ENCODE measurements around the gene FAM78B. TPM values are rescaled to one million over a fixed set of nuclear protein-coding genes. Genes with fewer than 3 reads are reported as not detected.

FAM78B gene
- total RNA-seq, 1 donor from 2014 or later: 2.0 TPM

DNA sequence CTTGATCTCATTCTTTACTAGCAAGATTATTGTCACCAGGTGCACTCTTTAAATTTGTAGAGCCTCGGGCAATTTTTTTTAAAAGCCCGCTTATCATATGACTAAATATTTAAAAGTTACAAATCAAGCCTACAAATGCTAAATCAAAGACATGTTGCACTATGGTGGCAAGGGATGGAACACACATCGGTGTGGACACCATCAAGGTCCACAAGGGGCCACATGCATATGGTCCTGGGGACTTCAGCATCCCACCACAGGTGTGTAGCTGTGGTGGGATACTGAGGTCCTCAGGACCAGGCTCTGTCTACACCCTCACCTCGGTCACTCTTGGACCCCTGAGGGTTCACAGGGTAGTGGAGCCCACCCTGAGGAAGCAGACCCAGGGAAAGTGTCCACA, 45.8 kb downstream of the FAM78B start:
- ATAC-seq: no peak
- DNase-seq (ENCODE audit: low spot score): no peak

DNA sequence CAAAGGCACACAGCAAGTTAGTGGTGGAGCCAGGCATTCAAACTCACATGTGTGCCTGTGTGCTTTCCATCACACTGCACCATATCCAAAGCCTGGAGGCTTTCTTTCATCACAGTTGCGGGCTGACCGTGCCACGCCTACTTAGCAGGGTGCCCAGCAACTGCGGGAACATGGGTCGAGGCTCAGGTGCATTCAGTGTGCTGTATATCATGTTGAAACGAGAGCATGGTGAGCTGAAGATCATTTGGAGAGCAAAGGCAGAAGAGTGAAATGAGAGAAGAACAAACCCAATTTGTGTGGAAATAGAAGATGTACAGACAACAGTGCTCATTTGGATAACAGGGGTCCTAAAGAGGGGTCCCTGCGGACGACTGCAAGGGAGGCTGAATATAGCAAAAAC, 46.5 kb downstream of the FAM78B start:
- ATAC-seq (no peak), DNase-seq (ENCODE audit: low spot score) (no peak)

DNA sequence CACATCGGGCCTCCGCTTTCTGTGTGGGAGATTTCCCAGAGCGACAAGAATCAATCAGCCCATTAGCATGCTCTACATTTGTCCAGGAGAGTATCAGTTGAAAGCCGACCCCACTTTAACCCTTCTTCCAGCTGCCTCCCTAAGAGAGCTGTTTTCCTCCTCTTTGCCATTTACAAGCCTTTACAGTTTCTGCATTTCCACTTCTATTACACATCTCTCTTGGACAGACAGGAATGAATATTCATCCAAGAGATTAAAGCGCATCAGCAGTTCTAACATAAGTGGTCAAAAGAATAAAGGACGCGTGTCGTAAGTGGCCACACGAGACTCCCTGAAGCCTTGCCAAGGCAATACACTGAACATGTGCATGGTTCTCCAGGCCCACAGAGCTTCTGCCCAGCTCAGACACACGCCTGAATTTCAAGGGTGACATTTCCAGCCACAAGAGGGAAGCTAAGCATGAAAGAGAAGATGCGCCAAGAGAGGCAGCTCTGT, 47.3 kb downstream of the FAM78B start:
- DNase-seq (ENCODE audit: low spot score) (no peak), ATAC-seq (no peak)

DNA sequence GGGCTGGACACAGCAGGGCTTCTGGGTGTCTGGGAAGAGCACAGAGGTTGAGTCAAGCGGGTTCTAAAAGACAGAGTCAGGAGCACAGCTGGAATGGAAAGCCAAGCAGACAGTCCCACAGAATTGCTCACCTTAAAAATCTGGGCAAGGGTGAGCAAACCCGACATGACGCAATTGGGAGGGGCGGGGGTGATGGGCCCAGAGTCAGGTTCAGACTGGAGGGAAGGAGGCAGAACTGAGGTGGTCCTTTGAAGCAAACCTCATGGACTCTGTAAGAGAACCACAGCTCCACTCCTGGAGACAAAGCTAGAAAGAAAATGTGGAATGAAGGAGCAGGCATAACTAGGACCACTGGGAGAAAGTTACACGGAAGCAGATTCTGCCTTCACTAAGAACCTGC, 49.0 kb downstream of the FAM78B start:
- DNase-seq (ENCODE audit: low spot score) (no peak), ATAC-seq (no peak)

DNA sequence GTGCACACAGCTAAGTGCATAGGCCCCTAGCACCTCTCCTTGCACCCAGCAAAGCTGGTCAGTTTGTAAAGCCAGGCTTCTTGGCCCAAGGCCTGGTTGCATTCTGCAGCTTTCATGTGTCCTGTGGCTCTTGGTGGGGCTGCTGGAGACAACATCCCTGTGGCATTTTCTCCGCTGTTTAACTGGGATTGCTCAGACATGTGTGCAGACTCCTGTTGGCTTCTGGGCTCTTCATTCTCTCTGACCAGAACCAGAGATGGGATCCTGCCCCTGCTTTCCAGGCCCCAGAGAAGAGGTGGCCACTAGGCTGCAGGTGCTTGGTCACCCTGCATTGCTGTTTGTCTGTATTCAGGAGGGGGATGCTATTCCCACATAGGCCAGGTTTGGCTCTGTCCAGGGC, 50.8 kb downstream of the FAM78B start:
- ATAC-seq: no peak

DNA sequence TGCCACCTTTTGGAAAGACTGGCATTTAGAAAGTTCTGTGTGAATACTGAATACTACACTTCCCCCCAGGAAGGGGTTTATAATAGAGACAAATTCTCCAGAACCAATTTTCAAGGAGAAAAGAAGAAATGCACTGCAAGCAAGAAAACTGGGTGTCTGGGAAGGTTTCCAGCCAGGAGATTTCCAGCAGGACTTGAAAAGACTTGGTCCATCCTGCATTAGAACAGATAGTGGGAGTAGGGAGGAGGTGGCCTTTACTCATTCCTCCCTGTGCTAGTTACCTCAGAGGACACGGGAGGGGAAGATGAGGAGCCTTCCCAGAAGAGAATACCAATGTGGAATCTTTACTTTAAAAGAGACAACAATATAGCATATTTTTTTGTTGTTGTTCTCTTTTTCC, 52.4 kb downstream of the FAM78B start:
- DNase-seq (ENCODE audit: low spot score) (no peak), ATAC-seq (no peak)

More for the DNA sequence above, 50.8 kb downstream of the FAM78B start:
- DNase-seq (ENCODE audit: low spot score): no peak

DNA sequence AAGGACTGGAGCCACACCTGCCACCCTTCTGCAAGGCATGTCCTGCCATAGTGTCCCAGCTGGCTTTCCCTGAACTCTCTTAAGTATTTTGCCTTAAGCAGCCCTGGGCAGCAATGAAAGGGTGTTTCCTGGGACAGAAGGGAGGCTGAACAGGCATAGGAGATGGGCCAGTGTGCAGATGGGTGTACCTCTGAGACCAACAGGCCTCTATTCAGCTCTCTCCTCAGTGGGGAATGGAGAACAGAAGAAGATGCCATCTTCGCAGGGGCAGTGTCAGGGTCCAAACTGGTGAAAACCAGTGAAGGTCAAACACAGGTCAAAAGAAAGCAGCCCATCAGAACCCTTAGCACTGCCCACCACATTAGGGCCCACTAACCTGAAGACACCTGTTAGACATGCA, 53.2 kb downstream of the FAM78B start:
- ATAC-seq (no peak), DNase-seq (ENCODE audit: low spot score) (no peak)

DNA sequence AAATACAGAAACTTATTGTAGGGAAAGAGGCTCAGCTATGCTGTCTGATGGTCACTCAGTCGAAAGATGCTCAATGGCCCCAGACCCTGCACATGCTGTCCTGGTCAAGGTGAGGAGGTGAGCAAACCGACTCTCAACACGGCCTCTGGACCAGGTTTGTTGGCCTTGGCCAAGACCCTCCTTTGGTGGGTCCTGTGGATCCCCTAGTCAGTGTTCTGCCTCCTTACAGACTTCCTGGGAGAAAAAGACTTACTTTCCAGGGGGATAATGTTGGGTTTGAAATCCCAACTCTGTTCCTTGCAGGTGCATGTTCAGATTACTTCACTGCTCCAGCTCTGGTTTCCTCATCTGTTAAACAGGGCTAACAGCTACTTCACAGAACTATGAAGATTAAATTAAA, 53.8 kb downstream of the FAM78B start:
- ATAC-seq (no peak), DNase-seq (ENCODE audit: low spot score) (no peak)

DNA sequence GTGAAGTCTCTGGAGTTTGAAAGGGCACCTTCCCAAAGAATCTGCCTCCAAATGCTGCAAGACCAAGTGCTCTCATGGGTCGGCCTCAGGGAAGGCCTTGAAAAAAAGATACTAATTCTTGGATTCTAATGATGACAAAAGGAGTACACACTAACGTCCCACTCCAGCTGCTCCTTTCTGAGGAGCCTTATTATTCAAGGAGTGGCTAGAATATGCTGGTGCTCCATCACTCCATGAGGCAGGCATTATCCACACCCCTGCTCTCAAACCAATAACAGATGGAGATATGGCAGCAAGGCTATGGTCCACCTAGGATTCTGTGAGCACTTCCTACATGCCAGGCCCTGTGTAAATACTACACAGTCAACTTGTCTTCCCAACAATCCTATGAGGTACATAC, 54.4 kb downstream of the FAM78B start:
- DNase-seq (ENCODE audit: low spot score): no peak
- no peak for ATAC-seq

DNA sequence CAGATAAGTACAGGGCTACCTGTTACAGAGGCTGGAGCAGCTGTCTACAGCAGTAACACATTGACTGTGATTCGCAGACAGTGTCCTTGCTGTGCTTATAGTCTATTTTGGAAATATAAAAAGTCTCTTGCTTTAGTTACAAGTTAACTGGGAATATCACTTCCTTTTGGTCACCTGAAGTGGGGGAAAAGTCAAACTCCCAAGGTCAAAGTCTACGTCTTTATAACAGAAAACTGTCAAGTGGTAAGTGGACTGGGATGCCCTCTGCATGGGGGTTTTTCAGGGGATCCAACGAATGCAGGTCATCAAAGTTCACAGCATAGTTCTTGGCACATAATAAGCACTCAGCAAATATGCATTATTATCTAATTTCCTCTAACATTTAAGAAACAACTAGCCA, 55.4 kb downstream of the FAM78B start:
- DNase-seq (ENCODE audit: low spot score) (no peak), ATAC-seq (peak; percentile 53)

DNA sequence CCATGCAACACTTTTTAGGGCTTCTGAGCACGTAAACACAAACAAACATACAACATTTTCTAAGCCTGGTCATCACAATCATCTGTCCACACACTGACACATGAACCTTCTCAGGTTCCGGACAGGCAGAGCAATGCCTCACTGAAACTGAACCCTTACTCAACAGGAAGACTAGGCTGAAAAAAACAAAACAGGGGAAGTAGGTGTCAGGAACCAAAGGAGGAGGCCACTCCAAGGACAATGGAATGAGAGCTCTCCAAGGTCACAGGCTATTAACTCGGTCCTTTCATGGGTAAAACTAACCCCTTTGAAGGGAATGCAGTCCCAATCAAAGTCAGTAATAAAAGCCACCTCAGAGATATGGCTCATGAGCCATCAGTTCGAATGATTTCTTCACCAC, 76.6 kb downstream of the FAM78B start:
- DNase-seq (ENCODE audit: low spot score) (no peak), ATAC-seq (no peak)

DNA sequence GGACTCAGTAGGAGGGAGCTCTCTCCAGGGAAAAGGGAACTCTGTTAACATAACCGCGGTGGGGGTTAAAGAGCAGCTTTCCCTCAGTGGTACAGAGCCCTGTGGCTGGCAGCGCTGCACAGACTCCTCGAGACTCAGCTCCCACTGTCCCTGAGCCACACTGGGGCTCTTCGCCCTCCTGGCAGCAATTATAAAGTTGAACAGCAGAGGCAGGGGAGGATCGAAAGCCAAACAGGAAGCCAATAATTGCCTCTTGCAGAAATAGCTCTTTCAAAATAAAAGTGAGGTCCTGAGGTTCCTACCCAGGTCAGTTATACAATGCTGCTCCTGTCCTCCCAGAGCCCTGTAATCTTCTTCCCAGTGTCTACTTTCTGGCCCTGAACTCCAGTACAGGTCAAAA, 77.0 kb downstream of the FAM78B start:
- ATAC-seq (peak; percentile 20), DNase-seq (ENCODE audit: low spot score) (no peak)

DNA sequence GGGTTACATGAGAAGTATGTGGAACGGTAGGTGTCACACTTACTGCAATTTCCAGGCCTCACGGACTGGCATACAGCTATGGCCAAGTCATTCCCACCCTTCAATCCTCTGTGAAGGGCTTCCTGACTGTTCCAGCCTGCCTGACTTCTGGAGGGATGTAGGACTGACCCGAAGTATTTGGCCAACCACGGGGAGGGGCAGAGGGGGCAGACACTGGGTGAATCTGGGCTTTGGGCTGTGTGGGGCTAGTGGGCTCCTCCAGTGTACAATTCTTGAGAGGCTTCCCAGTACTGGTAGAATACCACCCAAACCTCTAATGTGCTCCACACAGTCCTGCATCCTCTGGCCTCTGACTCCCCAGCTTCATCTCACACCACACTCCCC, 78.2 kb downstream of the FAM78B start:
- ATAC-seq: no peak
- DNase-seq (ENCODE audit: low spot score): no peak

DNA sequence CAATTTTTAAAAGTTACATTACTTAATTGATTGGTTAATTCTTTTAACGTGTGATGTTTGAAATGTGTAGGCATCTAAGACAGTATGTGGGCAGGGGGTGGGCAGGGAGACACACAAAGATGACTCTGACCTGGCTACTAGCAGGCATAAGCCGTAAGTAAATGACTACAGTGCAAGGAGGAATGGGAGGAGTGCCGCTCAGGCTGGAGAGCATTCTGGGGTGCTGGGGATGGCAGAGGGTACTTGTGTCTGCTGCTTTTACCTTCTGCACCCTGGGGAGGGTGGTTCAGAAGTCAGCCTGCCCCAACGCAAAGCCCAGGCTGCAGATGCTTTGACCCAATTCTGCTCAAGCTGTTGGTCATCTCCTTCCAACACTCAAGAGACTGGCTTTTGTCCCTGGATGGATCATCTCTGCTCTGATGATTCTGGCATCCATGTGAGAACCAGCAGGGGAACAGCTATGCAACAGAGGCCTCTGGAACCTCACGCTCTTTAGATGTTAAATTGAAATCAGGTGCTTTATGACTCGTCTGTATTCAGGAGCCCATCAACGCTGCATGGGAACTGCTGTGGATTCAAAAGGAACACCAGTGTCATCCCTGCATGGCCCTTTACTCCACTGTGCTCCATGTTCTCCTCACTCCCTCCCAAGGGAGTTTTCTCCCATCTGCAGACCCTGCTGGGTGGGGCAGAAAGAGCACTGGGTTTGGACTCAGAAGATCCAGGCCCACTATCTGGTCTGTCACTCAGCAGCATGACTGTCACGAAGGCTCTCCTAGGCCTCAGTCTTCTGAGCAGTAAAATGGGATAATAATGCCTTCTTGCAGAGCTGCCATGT, 78.8 kb downstream of the FAM78B start:
- DNase-seq (ENCODE audit: low spot score): no peak
- no peak for ATAC-seq

DNA sequence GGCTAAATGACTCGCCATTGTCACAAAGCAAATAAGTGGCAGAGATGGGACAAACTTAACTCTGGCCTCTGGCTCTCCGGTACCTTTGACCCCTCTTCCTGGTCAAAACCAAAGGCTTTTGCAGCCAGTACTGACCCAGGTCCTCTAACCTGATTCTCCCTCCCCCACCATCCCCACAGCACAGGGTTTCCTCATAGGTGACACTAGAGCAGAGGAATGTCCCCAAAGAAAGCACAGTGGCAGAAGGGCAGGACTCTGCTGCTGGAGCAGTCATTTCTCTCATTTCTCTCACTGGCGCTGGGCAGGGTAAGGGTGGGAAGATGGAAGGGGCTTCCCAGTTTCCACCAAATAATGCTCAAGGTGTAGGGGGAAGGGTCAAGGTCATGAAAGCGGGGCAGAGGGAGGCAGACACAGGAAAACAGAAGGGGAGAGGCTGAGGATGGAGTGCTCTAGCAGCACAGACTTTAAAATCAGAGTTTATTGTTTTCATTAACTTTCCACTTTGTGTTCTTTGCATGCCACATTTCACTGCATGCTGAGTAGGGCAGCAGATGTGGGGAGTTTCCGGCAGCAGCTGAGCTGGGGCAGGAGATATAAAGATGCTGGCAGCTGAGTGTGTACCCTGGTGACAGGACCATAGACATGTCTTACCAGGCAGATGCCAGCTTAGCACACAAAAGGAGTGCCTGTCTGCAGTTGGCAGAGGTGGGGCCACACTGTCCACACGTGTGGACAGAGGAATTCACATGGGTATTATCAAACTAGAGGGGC, 80.5 kb downstream of the FAM78B start:
- peak; percentile 86 for ATAC-seq
- no peak for DNase-seq (ENCODE audit: low spot score)

DNA sequence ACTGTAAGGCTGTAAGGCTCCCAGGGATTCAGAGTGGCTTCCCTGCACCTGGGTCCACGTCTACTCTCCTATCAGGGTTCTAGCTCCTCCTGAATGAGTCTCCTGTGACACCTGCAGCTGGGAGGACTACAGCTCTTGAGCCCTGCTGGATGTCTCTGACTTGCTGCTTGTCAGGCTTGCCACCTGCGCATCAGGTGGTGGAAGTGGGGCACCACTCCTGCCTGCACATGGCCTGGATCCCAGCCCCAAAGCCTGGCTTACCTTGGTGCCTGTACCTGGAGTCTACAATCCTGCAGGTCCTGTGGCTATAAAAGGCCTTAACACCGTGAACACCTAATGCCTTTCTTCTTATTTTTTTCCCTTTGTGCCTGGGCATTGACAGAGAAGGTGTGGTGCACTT, 82.2 kb downstream of the FAM78B start:
- no peak for DNase-seq (ENCODE audit: low spot score)
- no peak for ATAC-seq

DNA sequence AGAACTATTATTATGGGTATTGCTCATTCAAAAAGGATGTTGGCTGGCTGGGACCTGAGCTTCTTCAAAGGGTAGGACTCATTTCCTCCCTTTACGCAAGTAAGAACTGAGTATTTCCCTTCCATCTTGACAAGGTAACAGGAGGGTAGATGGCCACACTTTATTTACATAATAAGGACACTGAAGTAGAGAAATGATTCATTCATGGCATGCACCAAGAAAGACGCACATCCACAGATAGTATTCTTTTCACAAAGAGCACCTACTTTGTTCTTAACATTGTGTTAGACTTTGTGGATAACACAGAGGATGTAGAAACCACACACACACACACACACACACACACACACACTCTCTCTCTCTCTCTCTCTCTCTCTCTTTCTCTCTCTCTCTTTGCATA, 82.9 kb downstream of the FAM78B start:
- no peak for DNase-seq (ENCODE audit: low spot score)

DNA sequence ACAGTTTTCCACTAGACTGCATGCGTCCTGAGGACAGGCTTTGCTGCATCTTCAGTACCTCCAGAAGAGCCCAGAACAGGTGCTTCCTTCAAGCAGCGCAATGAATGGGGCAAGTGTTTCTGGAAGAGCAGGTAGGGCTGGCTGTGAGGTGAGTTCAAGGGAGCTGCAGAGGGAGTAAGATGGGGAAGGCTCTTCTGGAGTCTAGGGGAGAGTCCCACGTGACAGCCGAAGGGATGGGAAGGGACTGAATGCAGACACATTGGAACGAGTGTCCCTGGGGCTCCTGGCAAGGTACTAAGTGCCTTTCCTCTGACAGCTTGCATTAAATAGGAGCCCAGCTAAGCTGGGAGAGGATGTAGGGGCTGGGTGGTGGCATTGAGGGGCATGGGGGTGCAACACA, 84.2 kb downstream of the FAM78B start:
- no peak for DNase-seq (ENCODE audit: low spot score)
- no peak for ATAC-seq

More for the DNA sequence above, 82.9 kb downstream of the FAM78B start:
- no peak for ATAC-seq

DNA sequence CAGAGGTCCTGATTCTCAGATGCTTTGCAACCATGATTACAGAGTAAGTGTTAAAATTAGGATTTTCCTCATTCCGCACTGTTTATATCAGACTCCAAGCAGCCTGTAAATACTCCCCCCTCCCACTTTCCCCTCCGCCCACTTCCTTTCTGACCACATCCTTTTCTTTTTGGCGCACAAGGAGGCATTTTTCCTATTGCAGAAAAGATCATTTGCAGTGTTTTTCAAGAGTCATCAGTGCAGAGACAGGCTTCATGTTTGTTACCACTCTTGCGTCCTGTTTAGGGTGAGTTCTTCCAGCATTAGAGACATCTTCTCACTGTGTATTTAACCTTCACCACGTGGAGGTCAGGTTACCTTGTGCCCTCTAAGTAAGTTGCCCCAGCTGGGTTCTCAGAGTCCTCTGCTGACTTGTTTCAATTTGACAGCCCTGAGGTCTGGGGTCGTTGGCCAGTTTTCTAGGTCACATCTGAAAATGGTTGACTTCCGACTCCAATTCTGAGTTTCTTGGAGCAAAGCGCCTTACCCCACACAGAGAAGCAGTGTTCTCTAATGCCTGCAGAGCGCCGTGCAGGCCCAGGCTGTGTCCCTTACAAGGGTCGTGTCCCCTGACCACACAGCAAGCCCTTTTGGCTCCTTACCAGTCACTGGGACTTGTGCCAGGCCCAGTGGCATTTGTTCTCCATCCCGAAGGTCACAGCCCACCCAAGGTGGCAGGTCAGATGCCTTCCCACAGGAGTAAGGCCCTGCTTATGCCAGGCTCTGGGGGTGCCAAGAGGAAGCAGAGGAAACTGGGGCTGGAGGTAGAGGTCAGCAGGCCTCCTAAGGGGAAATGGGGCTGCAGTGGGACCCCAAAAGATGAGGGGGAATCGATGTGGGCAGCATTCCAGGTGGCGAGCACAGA, 85.6 kb downstream of the FAM78B start:
- DNase-seq (ENCODE audit: low spot score) (no peak), ATAC-seq (no peak)

DNA sequence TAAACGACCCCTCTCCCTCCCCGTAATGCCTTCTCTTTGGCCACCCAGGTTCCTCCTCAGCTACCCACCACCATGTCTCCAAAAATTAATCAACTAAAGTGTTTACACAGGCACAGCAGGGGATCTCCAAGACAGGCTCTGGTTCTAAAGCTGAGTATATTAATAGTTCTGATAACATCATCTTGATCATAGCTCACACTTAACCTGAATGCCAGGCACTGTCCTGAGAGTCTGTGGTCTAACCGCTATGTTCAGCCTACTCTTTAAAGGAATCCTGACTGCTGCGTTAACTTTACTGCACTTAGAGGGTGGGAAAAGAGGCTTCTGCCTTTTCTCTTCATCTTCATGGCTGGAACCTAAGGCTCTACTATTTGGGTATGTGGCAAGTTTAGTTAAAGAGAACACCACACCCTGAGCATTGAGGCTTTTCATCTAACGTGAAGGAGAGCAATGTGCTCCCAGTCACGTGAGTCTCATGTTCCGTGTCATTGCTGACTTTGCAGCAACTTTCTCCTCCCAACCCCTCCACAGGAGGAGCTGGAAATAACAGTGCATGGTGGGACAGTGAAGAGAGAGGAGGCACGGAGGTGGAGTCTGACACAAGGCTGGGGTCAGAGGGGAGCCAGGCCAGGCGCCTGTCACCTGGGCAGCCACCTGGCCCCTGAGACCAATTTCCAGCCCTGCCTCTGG, 86.4 kb downstream of the FAM78B start:
- ATAC-seq (no peak), DNase-seq (ENCODE audit: low spot score) (no peak)

DNA sequence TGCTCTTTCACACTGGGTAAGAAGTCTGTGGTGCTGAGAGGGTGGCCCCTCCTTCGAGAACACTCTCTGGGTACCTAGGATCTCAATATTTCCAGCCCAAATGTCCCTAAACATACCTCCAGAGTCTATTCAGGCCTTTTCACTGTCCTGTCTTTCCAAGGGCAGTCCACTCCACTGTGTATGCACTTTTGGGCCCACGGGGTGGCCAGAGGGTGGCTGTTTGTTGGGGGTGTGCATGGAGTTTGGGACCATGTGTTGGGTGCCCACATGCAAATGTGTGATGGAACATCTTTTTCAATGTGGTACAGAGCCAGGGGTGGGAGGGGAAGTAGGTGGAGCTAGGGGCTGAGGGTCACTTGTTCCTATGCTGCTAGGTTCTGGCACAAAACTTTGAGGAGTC, 87.5 kb downstream of the FAM78B start:
- DNase-seq (ENCODE audit: low spot score) (no peak), ATAC-seq (no peak)
